ENCODE measurements around the gene REC114. TPM values are rescaled to one million over a fixed set of nuclear protein-coding genes. Genes with fewer than 3 reads are reported as not detected.
A peak's percentile ranks its signal among the peaks of the same experiment; 100 is the strongest.

The REC114 gene, protein sequence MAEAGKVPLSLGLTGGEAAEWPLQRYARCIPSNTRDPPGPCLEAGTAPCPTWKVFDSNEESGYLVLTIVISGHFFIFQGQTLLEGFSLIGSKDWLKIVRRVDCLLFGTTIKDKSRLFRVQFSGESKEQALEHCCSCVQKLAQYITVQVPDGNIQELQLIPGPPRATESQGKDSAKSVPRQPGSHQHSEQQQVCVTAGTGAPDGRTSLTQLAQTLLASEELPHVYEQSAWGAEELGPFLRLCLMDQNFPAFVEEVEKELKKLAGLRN
- not detected in 2 replicates for total RNA-seq (2021; fragmentation: NEBNext Ultra II Directional; extraction: Animal tissue kit (Norgen Biotek cat#: 25700))
- 0.12 TPM in 1 of 2 replicates, not detected in the other for polyA plus RNA-seq (2011; rRNA removed)
- polyA plus RNA-seq (2011; cell fraction: cytosol; rRNA removed), result 0.10 TPM
- polyA plus RNA-seq (2011; cell fraction: nucleus; rRNA removed), result not detected
- not detected in 4 replicates for polyA plus RNA-seq (2012, experiment 1 of 2)
- polyA plus RNA-seq (2012, experiment 2 of 2), result not detected
- polyA plus RNA-seq (2013, experiment 1 of 2), result not detected
- polyA plus RNA-seq (2013, experiment 2 of 2), result not detected
- polyA minus RNA-seq (2011; rRNA and poly(A)+ RNA removed), result not detected in 2 replicates
- not detected for polyA minus RNA-seq (2011; cell fraction: cytosol; rRNA and poly(A)+ RNA removed)
- not detected for polyA minus RNA-seq (2011; cell fraction: nucleus; rRNA and poly(A)+ RNA removed)
- long read RNA-seq, experiment 1, result 0 reads
- long read RNA-seq, experiment 2, result 0 reads

- no peaks in the 10 kb centered on the region for H3K23me2 ChIP-seq (ENCODE audit: low read depth, low read length)
- H3K4me1 ChIP-seq (replicated peaks in 1 of 4; ENCODE audit: control insufficient read depth in 3 of 4, insufficient read depth in 4 of 4, low read length in 3 of 4), result no peaks in the 10 kb centered on the region
- H2BK12ac ChIP-seq (ENCODE audit: low read depth, low read length), result no peak within 1 kb of the TSS
- no peak within 1 kb of the TSS for H3K4me2 ChIP-seq (ENCODE audit: insufficient read depth in 1 of 2, low read depth in 2 of 2, low read length in 2 of 2)
- H3K4ac ChIP-seq (replicated peaks; ENCODE audit: insufficient read length, low read depth, low read length), result peak within 1 kb of the TSS; percentile 69
- FAIRE-seq, result no peak
- H2BK15ac ChIP-seq (ENCODE audit: low read length), result no peak within 1 kb of the TSS
- no peak within 1 kb of the TSS for H3K18ac ChIP-seq (ENCODE audit: extremely low read depth, low read length)
- CTCF ChIA-PET (ENCODE audit: partially characterized antibody), result no interaction called here
- H2BK120ac ChIP-seq (replicated peaks; ENCODE audit: low read depth, low read length), result no peak within 1 kb of the TSS
- WGBS, 2 experiments (ENCODE audit: extremely low coverage in 1 of 2, insufficient coverage in 1 of 2, insufficient read length in 1 of 2, insufficient replicate concordance in 2 of 2, low coverage in 1 of 2, low lambda C conversion rate in 2 of 2, missing lambda C conversion rate in 1 of 2), result 89% methylated on average over 16 of the region's 22 CpGs; no CpG with 5 or more reads in 1 of the 2 experiments
- no peak within 1 kb of the TSS for H3K9ac ChIP-seq (replicated peaks in 1 of 4; ENCODE audit: extremely low read depth in 1 of 4, low read depth in 3 of 4, low read length in 3 of 4)
- H3K27me3 ChIP-seq (replicated peaks in 1 of 4; ENCODE audit: control insufficient read depth in 3 of 4, extremely low read depth in 1 of 4, insufficient read depth in 3 of 4, low read length in 3 of 4), result no peaks in the 10 kb centered on the region
- H3K56ac ChIP-seq (replicated peaks; ENCODE audit: insufficient read length, low read depth, low read length), result no peak within 1 kb of the TSS
- no peak within 1 kb of the TSS for H3K4me3 ChIP-seq (ENCODE audit: extremely low read depth in 1 of 4, insufficient read depth in 2 of 4, low read depth in 3 of 4, low read length in 4 of 4)
- no peak within 1 kb of the TSS for H3K23ac ChIP-seq (ENCODE audit: insufficient read length)
- no peak for TF ChIP-seq SIN3A (conservative IDR thresholded peaks at IDR 0.05 in 1 of 2, IDR thresholded peaks at IDR 0.05 in 1 of 2; ENCODE audit: low read depth in 1 of 2, low read length in 2 of 2)
- TF ChIP-seq RNF2 (IDR thresholded peaks at IDR 0.05; ENCODE audit: borderline replicate concordance, low read depth, low read length, missing control alignments, poor library complexity, severe bottlenecking), result no peak
- no peak for TF ChIP-seq KDM1A (IDR thresholded peaks at IDR 0.05; ENCODE audit: borderline replicate concordance, low read length)
- TF ChIP-seq RBBP5 (IDR thresholded peaks at IDR 0.05; ENCODE audit: borderline replicate concordance, low read depth, low read length), result no peak
- TF ChIP-seq TEAD4 (IDR thresholded peaks at IDR 0.05; ENCODE audit: low read depth, low read length), result no peak
- no peak for TF ChIP-seq SP4 (IDR thresholded peaks at IDR 0.05; ENCODE audit: low read length)
- TF ChIP-seq, protein P1, sequence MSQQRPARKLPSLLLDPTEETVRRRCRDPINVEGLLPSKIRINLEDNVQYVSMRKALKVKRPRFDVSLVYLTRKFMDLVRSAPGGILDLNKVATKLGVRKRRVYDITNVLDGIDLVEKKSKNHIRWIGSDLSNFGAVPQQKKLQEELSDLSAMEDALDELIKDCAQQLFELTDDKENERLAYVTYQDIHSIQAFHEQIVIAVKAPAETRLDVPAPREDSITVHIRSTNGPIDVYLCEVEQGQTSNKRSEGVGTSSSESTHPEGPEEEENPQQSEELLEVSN (IDR thresholded peaks at IDR 0.05), result peak; percentile 50
- H4K8ac ChIP-seq (ENCODE audit: extremely low read depth, insufficient read depth, low read length), result peak within 1 kb of the TSS; percentile 77; the same call in 1 of the 2 replicates
- H3K9me3 ChIP-seq (ENCODE audit: insufficient read depth in 2 of 2, low read depth in 1 of 2, low read length in 1 of 2), result no peaks in the 10 kb centered on the region
- no peaks in the 10 kb centered on the region for H3K79me2 ChIP-seq (ENCODE audit: control insufficient read depth in 1 of 2, insufficient read depth in 2 of 2, low read length in 2 of 2)
- H2AK5ac ChIP-seq (ENCODE audit: low read depth, low read length), result no peak within 1 kb of the TSS
- H2BK5ac ChIP-seq (ENCODE audit: low read depth, low read length), result no peak within 1 kb of the TSS
- H4K5ac ChIP-seq (ENCODE audit: insufficient read length, low read depth, low read length), result no peak within 1 kb of the TSS
- no peaks in the 10 kb centered on the region for H4K20me1 ChIP-seq (replicated peaks in 1 of 2; ENCODE audit: control insufficient read depth in 1 of 2, insufficient read depth in 2 of 2, low read length in 2 of 2)
- no peaks in the 10 kb centered on the region for H3K79me1 ChIP-seq (ENCODE audit: low read depth, low read length)
- H3K36me3 ChIP-seq (ENCODE audit: control insufficient read depth in 2 of 4, insufficient read depth in 4 of 4, low read length in 3 of 4), result no peaks in the 10 kb centered on the region
- POLR2A ChIA-PET (ENCODE audit: partially characterized antibody), result no interaction called here
- DNase-seq (ENCODE audit: low read depth in 1 of 2, low spot score in 2 of 2), result no peak
- no peak within 1 kb of the TSS for H3K14ac ChIP-seq (ENCODE audit: insufficient read length)
- H4K91ac ChIP-seq (replicated peaks; ENCODE audit: insufficient read length, low read length), result no peak within 1 kb of the TSS
- H3K27ac ChIP-seq (ENCODE audit: low read depth, low read length), result no peak within 1 kb of the TSS
- H2BK20ac ChIP-seq (ENCODE audit: low read length), result no peak within 1 kb of the TSS
- H2AFZ ChIP-seq (ENCODE audit: low read length), result peak within 1 kb of the TSS; percentile 93; the same call in 1 of the 2 replicates
Observed at GRCh38 chr15:73442968-73443367, at the start of gene REC114. TSS of gene REC114 (plus strand) at chr15:73443164. CDS start at chr15:73443186, 22 bp downstream.
